HL-60 (cell line): ENCODE measurements around the gene CEACAM3.

ENCODE experiments used
- GABPA ChIP-seq: IDR thresholded peaks from 2 replicates; pipeline ENCODE4 v1.6.1; 2012; ENCODE audit warnings: low read depth
- POLR2AphosphoS5 ChIP-seq: IDR thresholded peaks from 2 replicates; pipeline ENCODE4 v1.6.1; 2012; ENCODE audit warnings: low read depth
- TF ChIP-seq, protein P1 (sequence below): IDR thresholded peaks from one replicate; pipeline ENCODE4 v1.5.1; 2011; ENCODE audit warnings: low read length, control low read depth, inconsistent platforms; ENCODE audit not compliant: insufficient read depth
- TF ChIP-seq, protein P2 (sequence below): IDR thresholded peaks from 2 replicates; pipeline ENCODE4 v1.6.1; 2012; ENCODE audit warnings: low read depth; ENCODE audit not compliant: insufficient replicate concordance

DNA sequence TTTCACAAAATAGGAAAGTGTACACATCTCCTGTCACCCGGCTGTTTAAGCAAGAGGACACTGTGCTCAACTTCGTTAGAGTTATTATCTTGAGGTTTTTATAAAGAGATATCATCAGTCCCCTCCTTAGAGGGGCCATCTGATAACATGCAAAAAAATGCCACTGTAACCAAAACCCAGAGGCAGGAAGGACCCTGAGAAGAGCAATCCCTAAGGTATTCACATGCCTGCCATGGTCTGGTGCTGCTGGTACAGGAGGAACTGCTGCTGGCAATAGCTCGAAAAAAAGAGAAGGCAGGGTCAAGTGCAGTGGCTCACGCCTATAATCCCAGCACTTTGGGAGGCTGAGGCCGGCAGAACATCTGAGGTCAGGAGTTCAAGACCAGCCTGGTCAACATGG, 12.8 kb upstream of the CEACAM3 start:
- no peak for TF ChIP-seq POLR2AphosphoS5
- TF ChIP-seq, protein P1, sequence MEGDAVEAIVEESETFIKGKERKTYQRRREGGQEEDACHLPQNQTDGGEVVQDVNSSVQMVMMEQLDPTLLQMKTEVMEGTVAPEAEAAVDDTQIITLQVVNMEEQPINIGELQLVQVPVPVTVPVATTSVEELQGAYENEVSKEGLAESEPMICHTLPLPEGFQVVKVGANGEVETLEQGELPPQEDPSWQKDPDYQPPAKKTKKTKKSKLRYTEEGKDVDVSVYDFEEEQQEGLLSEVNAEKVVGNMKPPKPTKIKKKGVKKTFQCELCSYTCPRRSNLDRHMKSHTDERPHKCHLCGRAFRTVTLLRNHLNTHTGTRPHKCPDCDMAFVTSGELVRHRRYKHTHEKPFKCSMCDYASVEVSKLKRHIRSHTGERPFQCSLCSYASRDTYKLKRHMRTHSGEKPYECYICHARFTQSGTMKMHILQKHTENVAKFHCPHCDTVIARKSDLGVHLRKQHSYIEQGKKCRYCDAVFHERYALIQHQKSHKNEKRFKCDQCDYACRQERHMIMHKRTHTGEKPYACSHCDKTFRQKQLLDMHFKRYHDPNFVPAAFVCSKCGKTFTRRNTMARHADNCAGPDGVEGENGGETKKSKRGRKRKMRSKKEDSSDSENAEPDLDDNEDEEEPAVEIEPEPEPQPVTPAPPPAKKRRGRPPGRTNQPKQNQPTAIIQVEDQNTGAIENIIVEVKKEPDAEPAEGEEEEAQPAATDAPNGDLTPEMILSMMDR, result no peak
- TF ChIP-seq, protein P2, sequence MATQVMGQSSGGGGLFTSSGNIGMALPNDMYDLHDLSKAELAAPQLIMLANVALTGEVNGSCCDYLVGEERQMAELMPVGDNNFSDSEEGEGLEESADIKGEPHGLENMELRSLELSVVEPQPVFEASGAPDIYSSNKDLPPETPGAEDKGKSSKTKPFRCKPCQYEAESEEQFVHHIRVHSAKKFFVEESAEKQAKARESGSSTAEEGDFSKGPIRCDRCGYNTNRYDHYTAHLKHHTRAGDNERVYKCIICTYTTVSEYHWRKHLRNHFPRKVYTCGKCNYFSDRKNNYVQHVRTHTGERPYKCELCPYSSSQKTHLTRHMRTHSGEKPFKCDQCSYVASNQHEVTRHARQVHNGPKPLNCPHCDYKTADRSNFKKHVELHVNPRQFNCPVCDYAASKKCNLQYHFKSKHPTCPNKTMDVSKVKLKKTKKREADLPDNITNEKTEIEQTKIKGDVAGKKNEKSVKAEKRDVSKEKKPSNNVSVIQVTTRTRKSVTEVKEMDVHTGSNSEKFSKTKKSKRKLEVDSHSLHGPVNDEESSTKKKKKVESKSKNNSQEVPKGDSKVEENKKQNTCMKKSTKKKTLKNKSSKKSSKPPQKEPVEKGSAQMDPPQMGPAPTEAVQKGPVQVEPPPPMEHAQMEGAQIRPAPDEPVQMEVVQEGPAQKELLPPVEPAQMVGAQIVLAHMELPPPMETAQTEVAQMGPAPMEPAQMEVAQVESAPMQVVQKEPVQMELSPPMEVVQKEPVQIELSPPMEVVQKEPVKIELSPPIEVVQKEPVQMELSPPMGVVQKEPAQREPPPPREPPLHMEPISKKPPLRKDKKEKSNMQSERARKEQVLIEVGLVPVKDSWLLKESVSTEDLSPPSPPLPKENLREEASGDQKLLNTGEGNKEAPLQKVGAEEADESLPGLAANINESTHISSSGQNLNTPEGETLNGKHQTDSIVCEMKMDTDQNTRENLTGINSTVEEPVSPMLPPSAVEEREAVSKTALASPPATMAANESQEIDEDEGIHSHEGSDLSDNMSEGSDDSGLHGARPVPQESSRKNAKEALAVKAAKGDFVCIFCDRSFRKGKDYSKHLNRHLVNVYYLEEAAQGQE, result no peak
- no peak for TF ChIP-seq GABPA
